GM12872 (cell line): ENCODE measurements around the gene NAA10.

Source experiments
- TF ChIP-seq, protein P1 (sequence below): IDR thresholded peaks from 3 replicates; pipeline ENCODE4 v1.5.1; 2011; ENCODE audit warnings: low read depth, mild to moderate bottlenecking, low read length, moderate library complexity; ENCODE audit not compliant: insufficient read depth

NAA10 gene

DNA sequence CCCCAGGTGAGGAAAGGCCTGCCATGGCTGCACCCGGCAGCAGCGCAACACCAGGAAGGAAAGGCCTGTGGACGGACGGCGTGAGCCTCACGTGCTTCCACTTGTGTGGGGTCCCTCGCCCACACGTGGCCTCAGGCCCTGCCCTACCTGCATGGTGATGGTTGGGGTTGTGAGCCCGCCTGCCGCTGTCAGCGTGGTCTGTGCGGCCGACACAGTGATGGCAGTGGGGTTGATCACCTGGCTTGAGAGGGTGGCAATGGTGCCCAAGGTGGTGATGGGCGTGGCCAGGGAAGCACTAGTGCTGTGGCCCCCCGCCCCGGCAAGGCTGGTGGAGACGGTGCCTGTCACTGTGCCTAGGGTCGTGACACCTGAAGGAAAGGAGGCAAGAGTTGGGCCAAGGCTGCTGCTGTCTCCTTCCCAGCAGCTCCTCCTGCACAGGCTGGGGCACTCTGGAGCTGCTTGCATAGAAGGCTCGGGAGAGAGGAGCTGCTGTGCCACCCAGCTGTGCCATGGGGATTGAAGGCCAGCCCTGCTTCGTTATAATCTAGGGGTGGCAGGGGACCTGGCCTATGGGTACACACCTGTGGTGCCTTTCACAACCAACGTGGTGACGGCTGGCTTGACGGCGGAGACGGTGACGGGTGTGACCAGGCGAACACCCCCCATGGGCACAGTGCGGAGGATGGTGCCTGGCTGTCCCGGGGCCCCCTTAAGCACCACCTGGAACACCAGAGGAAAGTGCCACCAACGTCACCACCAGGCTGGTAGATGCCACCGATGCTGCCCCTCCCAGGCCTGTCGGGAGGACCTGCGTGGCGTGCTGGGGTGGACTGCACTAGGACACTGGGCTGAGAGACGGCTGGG lies 21.4 kb upstream of the NAA10 start:
- TF ChIP-seq, protein P1, sequence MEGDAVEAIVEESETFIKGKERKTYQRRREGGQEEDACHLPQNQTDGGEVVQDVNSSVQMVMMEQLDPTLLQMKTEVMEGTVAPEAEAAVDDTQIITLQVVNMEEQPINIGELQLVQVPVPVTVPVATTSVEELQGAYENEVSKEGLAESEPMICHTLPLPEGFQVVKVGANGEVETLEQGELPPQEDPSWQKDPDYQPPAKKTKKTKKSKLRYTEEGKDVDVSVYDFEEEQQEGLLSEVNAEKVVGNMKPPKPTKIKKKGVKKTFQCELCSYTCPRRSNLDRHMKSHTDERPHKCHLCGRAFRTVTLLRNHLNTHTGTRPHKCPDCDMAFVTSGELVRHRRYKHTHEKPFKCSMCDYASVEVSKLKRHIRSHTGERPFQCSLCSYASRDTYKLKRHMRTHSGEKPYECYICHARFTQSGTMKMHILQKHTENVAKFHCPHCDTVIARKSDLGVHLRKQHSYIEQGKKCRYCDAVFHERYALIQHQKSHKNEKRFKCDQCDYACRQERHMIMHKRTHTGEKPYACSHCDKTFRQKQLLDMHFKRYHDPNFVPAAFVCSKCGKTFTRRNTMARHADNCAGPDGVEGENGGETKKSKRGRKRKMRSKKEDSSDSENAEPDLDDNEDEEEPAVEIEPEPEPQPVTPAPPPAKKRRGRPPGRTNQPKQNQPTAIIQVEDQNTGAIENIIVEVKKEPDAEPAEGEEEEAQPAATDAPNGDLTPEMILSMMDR: no peak

DNA sequence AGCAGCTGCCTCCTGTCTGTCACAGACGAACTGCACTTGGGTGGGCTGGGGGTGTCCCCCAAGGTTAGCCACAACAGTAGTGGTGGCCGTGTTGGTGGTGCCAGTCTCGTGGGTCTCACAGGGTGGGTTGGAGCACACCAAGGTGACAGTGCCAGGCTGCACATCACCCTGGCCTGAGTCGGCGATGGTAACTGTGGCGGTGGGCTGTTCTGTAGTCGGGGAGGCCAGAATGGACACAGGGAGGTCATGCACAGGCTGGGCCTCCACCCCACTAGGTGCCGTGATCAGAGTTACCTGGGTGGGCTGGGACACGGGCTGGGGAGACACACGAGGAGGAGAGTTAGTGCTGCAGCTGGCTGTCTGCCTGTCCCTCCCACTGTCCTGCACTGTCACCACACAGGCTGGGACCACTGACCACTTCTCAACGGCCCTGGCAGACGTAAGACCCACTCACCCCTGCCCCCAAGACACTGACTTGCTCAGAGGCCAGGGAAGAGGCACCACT lies 20.4 kb upstream of the NAA10 start:
- TF ChIP-seq, protein P1: no peak

DNA sequence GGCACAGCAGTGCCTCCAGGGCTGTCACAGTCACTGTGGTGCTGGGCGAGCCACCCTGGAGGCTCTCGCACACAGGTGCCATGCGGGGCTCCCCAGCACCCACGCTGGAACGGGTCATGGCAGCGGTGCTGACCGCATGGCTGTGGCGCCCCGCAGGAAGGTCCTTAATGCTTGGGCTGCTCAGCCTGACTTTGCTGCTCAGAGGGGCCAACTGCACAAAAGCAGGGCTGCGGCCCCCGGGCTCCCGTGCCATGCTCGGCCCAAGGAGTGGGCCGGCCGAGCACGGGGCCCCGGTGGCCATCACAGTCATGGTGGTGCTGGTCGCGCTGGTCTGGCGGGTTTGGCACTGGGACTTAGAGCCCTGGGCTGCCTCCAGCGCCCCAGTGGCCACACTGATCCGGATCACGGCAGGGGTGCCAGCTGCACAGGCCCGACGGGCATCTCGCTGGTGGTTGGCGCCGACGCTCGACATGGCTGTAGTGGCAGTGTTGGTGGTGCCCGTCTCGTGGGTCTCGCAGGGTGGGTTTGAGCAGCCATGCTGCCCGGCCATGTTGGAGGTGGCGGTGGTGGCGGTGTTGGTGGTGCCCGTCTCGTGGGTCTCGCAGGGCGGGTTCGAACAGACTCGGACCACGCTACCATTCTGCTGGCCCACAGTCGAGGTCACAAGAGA lies 19.9 kb upstream of the NAA10 start:
- TF ChIP-seq, protein P1: no peak

DNA sequence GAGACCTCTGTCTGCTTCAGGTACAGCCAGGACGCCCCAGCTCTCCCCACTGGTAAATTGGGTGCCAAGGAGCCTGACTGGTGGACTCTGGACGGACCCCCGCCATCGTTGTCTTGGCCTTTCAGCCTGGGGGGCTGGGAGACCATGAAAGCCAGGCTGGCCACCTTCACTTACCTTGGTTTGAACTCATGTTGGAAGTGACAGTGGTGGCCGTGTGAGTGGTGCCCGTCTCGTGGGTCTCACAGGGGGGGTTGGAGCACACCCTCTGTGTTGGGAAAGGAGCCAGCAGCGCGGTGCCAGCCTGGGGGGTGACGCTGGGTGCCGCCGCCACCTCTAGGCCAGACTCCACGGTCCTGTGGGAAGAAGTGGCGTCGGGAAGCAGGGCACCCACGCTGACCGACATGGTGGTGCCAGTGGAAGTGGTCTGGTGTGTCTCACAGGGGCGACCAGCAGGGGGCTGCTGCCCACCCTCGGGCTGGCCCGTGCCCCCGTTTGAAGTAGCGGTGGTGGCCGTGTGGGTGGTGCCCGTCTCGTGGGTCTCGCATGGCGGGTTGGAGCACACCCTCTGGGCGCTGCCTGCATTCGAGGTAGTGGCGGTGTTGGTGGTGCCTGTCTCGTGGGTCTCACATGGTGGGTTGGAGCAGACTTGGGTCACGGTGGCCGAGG lies 19.2 kb upstream of the NAA10 start:
- TF ChIP-seq, protein P1: 0 out of 3 replicates have a peak, but pooled peaks have one; percentile 30

DNA sequence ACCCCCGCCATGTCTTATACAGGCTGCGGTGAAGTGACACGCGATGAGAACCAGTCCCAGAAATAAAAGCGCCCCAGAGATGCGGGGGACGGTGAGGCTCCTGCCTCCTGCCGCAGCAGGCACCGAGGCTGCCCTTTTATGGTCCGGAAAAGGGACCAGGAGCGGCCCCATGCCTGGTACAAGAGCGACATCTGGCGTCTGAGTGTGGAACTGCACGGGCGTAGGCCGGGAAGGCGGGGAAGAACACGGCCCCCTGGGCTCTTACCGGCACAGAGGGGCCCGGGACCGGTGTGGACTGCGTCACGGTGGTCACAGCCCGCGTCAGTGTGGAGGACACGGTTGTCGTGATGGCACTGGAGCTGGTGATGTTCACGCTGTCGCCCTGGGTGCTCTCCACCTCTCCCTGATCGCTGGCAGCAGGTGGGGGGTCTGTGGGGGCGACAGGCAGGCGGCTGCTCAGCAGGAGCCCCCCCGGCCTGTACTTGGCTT lies 18.5 kb upstream of the NAA10 start:
- TF ChIP-seq, protein P1: peak; percentile 89

DNA sequence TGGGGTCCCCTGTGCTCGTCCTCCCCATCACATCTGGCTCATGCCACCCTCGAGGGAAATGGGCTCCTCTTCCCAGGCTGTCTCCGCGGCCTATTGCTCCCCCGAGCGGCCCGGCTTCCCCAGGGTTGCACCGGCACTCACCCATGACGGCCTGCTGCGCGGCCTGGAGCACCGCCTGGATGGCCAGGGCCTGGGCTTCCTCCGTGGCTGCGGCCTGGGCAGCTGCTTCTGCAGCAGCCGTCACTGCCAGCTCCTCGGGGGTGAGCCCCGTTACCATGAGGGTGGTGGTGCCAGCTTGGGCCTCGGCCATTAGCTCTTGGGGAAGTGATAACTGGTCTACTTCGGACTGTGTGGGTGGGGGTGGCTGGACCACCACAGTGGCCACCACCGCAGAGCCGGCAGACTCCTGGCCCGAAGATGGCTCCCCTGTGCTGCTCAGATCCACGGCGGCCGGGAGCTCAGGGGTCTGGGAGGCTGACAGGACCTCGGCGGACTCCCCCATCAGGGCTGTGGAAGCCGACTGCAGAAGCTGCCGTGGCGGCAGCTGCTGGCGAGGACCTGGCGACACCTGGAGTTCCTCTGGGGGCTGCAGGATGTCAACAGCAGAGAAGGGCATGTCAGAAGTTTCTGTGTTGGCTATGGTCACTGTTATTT lies 17.7 kb upstream of the NAA10 start:
- TF ChIP-seq, protein P1: no peak
